Fibroblast of lung (primary cell): ENCODE data around the gene TAOK3.

Experiments used
- CTCF ChIP-seq, 2 donors: IDR thresholded peaks in 1 of 2; conservative IDR thresholded peaks in 1 of 2; 1 replicate in 1 of 2; 2 replicates in 1 of 2; pipeline ENCODE4 v1.5.1; 2011 to 2012; ENCODE audit warnings: low read length in 2 of 2, control low read depth in 1 of 2, inconsistent platforms in 1 of 2, low read depth in 1 of 2, mild to moderate bottlenecking in 1 of 2
- EZH2 ChIP-seq: IDR thresholded peaks from 2 replicates; pipeline ENCODE4 v1.5.1; 2012; ENCODE audit warnings: low read length, control low read depth, mild to moderate bottlenecking; ENCODE audit errors: missing control alignments

DNA sequence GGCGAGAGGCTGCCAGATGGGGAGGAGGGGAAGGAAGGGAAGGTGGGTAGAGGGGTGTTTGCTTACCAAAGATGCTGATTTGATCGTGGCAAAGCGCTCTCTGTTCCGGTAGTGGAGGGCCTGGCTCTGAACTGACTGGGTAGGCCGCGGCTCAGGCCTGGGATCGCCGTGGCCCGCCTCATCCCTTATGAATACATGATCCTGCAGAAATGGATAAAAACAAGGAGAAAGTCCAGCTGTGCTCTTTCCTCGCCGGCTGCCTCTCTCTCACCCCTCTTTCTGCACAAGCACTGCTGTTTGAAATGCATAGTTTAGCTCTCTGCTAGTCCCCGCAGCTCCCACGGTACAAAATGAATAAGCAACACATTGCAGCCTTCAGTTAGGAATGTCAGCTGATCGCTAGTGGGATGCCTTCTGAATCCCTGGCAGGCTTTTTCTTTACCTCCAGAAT lies 182.9 kb downstream of the TAOK3 start:
- no peak for TF ChIP-seq CTCF (conservative IDR thresholded peaks at IDR 0.05 in 1 of 2, IDR thresholded peaks at IDR 0.05 in 1 of 2; ENCODE audit: low read depth in 1 of 2, low read length in 2 of 2)
- no peak for TF ChIP-seq EZH2
